GM18499 (cell line): ENCODE data around the gene TBC1D9B.
"Not testable (repeated sequence)": the region's sequence is repeated elsewhere in the genome, so short reads cannot be mapped to it uniquely, and the experiment has no call there.

ENCODE experiments used
- ATAC-seq: cut with Tn5 transposase; IDR thresholded peaks from one replicate; pipeline ENCODE4 v1.9.1; 2021; ENCODE audit warnings: moderate number of reproducible peaks; ENCODE audit not compliant: insufficient read depth, unreplicated experiment

Gene TBC1D9B

DNA sequence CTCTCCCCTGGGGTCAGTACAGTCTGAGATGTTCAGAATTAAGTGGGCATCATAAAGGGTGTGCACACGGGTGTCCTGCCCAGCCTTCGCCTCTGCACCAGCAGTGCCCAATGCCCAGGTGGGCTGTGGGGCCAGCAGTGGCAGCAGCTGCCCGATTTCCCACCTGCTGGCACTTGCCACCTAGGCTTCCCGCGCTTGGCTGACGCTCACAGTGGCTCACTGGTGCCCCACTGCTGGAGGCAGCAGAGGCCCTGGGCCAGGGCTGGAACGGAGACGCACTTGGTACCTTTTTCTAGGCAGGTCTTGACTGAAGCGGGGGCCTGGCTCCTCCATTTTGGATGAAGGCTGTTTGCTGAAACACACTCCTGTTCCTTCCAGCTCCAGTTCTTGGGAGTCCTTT lies 66.1 kb downstream of the TBC1D9B start:
- ATAC-seq = no peak

GRCh38 chr5:179840766-179841165 lies 66.9 kb downstream of the TBC1D9B start:
- no peak for ATAC-seq

- ATAC-seq = no peak
Measured at GRCh38 chr5:179840321-179840720, 67.4 kb downstream of the TBC1D9B start.

GRCh38 chr5:179839328-179840256 lies 68.1 kb downstream of the TBC1D9B start:
- ATAC-seq = no peak

GRCh38 chr5:179837076-179838011 lies 70.4 kb downstream of the TBC1D9B start:
- no peak for ATAC-seq

DNA sequence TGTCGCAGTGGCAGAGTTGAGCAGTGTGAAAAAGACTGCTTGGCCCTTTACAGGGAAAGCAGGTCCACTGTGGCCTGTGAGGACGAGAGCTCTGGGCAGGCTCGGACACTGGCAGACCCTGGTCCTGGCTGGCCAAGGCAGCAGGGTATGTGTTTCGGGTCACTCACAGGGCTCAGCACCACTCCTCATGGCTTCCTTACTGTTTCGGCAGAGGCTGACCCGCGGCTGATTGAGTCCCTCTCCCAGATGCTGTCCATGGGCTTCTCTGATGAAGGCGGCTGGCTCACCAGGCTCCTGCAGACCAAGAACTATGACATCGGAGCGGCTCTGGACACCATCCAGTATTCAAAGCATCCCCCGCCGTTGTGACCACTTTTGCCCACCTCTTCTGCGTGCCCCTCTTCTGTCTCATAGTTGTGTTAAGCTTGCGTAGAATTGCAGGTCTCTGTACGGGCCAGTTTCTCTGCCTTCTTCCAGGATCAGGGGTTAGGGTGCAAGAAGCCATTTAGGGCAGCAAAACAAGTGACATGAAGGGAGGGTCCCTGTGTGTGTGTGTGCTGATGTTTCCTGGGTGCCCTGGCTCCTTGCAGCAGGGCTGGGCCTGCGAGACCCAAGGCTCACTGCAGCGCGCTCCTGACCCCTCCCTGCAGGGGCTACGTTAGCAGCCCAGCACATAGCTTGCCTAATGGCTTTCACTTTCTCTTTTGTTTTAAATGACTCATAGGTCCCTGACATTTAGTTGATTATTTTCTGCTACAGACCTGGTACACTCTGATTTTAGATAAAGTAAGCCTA lies 71.3 kb downstream of the TBC1D9B start:
- ATAC-seq = no peak

DNA sequence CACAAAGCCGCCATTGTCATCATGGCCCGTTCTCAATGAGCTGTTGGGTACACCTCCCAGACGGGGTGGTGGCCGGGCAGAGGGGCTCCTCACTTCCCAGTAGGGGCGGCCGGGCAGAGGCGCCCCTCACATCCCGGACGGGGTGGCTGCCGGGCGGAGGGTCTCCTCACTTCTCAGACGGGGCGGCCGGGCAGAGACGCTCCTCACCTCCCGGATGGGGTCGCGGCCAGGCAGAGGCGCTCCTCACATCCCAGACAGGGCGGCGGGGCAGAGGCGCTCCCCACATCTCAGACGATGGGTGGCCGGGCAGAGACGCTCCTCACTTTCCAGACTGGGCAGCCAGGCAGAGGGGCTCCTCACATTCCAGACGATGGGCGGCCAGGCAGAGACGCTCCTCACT lies 72.8 kb downstream of the TBC1D9B start:
- ATAC-seq = not testable (repeated sequence)

DNA sequence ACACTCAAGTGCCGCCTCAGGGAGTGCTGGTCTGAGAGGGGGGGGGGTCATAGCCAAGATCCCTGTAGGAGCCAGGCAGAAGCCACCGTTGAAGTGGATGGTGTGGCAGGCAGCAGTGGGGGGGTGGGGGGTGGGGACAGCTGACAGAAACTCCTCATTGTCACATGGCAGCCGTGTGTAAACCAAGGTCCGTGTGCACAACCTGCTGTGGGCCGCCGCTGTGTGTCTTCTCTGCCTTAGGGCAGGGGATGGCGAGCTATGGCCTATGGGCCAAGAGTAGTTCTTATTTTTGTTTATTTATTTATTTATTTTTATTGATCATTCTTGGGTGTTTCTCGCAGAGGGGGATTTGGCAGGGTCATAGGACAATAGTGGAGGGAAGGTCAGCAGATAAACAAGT lies 73.6 kb downstream of the TBC1D9B start:
- ATAC-seq = no peak

DNA sequence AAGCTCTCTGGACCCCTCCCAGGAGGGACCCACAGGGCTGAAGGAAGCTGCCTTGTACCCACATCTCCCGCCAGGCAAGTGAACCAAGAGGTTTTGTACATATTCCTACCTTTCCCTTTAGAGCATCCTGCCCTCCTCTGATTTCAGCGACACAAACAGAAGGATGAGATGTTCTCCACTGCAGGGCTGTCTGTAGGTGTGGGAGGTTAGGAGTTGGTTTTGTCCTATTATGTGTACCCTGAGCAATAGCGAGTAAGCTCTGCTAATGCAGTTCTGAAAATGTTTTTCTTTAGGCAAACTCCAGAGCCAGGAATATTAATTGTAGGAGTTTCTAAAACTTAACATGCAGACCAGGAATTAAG lies 74.0 kb downstream of the TBC1D9B start:
- ATAC-seq = no peak

GRCh38 chr5:179833056-179833708 lies 74.5 kb downstream of the TBC1D9B start:
- no peak for ATAC-seq

DNA sequence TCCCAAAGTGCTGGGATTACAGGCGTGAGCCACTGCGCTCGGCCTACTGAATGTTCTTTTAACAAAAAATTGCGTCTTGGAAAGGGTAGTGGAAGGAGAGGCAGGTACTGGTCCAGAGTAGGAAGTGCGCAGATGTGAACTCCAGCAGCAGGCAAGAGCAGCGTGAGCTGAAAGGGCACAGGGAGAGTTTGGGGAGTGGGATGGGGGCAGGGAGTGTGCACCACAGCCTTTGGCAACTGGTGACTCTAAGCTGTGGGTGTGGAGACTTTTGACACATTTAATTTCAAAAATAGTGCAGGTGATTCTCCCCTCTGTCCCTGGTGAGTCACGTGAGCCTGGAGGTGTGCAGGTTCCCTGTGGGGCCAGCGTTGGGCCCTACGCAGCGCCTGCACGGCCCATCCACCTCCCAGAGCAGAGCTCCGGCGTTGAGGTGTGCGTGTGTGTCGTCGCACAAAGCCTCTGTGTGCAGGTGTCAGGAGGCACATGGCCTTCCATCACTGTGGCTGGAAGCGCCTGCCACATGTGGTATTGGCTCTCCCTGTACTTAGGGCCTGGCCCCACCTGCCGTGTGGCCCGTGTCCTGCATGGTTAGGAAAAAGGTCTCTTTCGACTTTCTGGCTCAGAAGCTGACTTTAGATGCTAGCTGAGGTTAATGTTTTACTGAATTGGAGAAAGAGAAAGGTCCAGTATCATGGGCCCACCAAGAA lies 75.5 kb downstream of the TBC1D9B start:
- no peak for ATAC-seq

DNA sequence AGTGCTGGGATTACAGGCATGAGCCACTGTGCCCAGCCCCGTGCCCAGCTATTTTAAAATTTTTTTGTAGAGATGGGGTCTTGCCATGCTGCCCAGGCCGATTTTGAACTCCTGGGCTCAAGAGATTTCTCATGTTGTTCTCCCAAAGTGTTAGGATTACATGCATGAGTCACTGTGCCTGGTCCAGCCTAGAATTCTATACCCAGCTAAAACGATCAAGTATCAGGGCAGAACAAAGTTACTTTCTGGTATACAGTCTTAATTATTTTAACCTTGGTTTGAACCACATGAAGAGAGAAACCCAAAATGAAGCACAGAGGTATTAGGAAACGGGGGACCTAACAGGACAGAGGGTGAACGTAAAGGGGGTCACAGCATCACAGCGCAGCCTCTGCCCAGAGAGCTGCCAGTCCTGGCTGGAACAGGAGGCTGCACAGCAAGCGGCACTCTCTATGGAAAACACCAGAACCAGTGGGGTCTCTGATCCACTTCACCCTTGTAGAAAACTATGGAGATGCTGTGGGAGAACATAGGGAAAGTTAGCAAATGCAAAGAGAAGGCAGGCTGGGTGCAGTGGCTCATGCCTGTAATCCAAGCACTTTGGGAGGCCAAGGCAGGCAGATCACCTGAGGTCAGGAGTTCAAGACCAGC lies 76.8 kb downstream of the TBC1D9B start:
- no peak for ATAC-seq

GRCh38 chr5:179829732-179830435 lies 77.8 kb downstream of the TBC1D9B start:
- ATAC-seq = no peak

DNA sequence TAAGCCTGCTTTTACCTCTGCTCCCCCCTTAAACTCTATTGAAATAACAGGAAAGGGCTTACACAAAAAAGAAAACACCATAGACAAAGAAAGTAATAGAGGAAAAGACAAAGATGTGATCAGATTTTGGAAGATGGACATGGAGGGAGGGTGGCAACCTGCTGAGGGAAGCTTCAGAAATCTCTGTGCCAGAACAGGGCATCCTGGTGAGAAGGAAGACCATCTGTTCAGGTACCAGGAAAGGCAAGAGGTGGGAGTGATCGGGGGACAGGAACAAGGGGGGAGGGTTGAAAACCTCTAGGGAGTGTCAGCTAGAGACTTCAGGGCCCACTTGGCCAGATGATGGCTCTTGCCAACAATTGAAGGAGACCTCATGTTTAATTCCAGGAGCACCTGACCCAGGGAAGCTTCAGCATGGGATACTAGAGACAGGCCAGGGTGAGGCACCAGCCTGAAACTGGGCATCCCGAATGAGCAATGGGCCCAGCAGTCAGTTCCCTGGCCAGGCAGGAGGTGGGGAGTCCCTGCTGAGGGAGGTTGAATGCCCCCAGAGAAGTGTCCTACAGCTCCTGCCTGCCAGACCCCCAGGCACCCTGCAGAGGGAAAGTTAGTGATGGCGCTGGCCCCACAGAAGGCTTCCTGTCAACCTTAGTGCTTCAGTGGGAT lies 78.8 kb downstream of the TBC1D9B start:
- no peak for ATAC-seq

DNA sequence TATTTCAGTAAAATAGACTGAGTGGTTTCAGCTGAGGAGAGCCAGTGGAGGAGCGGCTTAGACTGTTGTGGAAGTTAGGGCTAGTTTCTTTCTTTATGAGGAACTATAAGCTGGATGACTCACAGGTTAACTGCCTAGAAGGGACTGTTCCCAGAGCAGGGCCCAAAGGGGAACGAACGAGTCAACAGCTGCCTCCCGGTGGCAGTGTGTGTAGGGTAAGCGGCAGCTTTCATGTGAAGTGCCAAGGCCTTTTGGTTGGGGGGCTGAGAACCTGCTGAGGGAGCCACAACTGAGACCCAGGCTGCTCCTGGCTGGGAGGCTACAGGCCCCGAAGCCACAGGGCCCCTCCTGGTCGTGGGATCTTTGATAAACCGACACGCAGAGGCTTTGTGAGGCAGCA lies 80.0 kb downstream of the TBC1D9B start:
- no peak for ATAC-seq

- no peak for ATAC-seq
Measured at GRCh38 chr5:179825655-179826182, 82.0 kb downstream of the TBC1D9B start.

- no peak for ATAC-seq
Measured at GRCh38 chr5:179824745-179825112, 83.0 kb downstream of the TBC1D9B start.
